Coronary artery (tissue), 2 donors: Measurements from ENCODE around the gene EXOC6B.

Experiments used
- DNase-seq: peaks from one replicate; pipeline ENCODE4 v3.0.0-alpha.2; 2017; ENCODE audit warnings: low spot score
- H3K27ac ChIP-seq, 2 donors: fragments of 200-600 bp; sonication (generic); one replicate each; pipeline ENCODE4 v1.5.1; 2016 to 2019
- H3K4me3 ChIP-seq: fragments of 200-600 bp; sonication (generic); 2 replicates; pipeline ENCODE4 v1.5.1; 2016; ENCODE audit warnings: mild to moderate bottlenecking, moderate library complexity
- TF ChIP-seq, protein P1 (sequence below): fragments of 200-600 bp; sonication (generic); IDR thresholded peaks from one replicate; pipeline ENCODE4 v1.5.1; 2019; ENCODE audit warnings: antibody characterized with exemption

The EXOC6B gene

GRCh38 chr2:72793798-72794440, 31.9 kb downstream of the EXOC6B start:
- TF ChIP-seq, protein P1, sequence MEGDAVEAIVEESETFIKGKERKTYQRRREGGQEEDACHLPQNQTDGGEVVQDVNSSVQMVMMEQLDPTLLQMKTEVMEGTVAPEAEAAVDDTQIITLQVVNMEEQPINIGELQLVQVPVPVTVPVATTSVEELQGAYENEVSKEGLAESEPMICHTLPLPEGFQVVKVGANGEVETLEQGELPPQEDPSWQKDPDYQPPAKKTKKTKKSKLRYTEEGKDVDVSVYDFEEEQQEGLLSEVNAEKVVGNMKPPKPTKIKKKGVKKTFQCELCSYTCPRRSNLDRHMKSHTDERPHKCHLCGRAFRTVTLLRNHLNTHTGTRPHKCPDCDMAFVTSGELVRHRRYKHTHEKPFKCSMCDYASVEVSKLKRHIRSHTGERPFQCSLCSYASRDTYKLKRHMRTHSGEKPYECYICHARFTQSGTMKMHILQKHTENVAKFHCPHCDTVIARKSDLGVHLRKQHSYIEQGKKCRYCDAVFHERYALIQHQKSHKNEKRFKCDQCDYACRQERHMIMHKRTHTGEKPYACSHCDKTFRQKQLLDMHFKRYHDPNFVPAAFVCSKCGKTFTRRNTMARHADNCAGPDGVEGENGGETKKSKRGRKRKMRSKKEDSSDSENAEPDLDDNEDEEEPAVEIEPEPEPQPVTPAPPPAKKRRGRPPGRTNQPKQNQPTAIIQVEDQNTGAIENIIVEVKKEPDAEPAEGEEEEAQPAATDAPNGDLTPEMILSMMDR = no peak
- no peak overlapping the region for H3K4me3 ChIP-seq
- H3K27ac ChIP-seq = peak overlapping the region in 1 of 2 donors; percentile 60
- no peak for DNase-seq

DNA sequence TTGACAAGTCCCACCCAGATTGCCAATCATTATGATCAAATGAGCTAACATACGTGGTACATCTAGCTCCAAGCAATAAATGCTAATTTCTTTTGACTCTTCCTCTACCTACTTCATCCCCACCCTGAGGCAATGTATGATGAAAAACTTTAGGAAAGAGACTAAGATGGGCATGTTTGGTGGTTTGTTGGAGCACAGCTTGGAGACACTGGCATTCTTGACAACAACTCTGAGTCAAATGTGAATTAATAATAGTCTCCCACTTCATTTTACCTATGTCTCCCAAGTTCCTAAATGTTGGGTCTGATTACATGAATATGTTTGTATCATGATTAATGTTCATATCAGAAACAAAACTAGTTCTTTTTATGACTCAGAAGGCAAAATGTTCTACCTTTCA, 36.6 kb downstream of the EXOC6B start:
- Histone ChIP-seq H3K27ac (peak overlapping the region in 1 of 2 donors; percentile 17), H3K4me3 (no peak overlapping the region)
- no peak for DNase-seq
- TF ChIP-seq, protein P1 = no peak

DNA sequence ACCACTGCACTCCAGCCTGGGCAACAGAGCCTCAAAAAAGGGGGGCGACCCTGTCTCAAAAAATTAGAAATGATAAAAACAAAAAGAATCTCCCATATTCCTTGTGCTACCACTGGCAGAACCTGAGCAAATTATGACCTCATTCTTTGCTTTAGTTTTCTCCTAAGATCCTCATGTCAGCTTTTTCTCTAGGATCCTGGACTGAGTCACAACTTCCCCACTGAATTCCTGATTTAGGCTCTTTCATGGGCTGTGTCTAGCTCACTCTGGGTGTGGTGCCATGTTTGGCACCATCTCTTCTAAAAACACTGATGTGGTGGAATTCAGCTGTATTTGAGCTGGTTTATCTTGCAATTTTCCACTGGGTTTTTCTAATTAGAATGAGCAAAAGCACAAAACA, 37.1 kb downstream of the EXOC6B start:
- no peak overlapping the region for H3K4me3 ChIP-seq
- TF ChIP-seq, protein P1 = no peak
- H3K27ac ChIP-seq = peak overlapping the region in 1 of 2 donors; percentile 17
- DNase-seq = no peak

DNA sequence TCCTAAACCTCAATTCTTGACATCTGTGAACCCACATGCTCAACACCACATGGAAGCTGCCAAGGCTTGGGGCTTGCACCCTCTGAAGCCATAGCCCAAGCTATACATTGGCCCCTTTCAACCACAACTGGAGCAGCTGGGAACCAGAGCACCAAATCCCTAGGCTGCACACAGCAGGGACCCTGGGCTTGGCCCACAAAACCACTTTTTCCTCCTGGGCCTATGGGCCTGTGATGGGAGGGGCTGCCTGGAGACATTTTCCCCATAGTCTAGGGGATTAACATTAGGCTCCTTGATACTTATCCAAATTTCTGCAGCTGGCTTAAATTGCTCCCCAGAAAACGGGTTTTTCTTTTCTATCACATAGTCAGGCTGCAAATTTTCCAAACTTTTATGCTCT, 40.3 kb downstream of the EXOC6B start:
- Histone ChIP-seq H3K4me3 (no peak overlapping the region), H3K27ac (no peak overlapping the region)
- DNase-seq = no peak
- TF ChIP-seq, protein P1 = no peak

DNA sequence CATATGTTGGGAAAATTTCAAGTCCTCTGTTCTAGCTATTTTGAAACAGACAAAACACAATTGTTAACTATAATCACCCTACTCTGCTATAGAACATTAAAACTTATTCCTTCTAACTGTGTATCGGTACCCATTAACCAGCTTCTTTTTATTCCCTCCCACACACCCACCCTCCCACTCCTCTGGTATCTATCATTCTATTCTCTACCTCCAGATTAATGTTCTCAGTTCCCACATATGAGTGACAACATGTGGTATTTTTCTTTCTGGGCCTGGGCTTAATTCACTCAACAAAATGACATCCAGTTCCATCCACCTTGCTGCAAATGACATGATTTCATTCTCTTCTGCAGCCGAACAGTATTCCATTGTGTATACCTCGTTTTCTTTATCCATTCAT, 43.3 kb downstream of the EXOC6B start:
- DNase-seq = no peak
- Histone ChIP-seq H3K4me3 (no peak overlapping the region), H3K27ac (no peak overlapping the region)
- TF ChIP-seq, protein P1 = no peak

DNA sequence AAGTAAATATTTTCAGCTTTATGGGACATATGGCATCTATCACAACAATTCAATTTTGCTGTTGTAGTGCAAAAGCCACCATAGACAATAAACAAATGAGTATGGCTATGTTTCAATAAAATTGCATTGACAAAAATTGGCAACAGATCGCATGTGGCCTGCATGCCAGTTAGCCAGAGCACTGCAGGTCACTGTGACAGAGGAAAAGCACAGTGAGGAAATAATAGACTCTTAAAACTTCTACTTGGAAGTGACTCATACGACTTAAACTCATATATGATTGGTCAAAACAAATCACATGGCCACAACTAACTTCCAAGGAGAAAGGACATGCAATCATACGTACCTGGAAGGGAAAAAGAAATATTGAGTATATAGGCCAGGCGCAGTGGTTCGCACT, 44.4 kb downstream of the EXOC6B start:
- no peak overlapping the region for H3K4me3 ChIP-seq
- no peak for DNase-seq
- H3K27ac ChIP-seq = no peak overlapping the region
- TF ChIP-seq, protein P1 = no peak

GRCh38 chr2:72780477-72780876, 45.4 kb downstream of the EXOC6B start:
- Histone ChIP-seq H3K4me3 (no peak overlapping the region), H3K27ac (no peak overlapping the region)
- TF ChIP-seq, protein P1 = no peak
- DNase-seq = no peak
